GM12892 (cell line): ENCODE measurements around the gene R3HDM4.

ENCODE experiments used
- POLR2A ChIP-seq: IDR thresholded peaks from 2 replicates; pipeline ENCODE4 v1.6.1; 2011; ENCODE audit warnings: low read depth, low read length, control low read depth
- POLR2AphosphoS5 ChIP-seq: IDR thresholded peaks from 2 replicates; pipeline ENCODE4 v1.6.1; 2011; ENCODE audit warnings: low read depth, low read length, control low read depth
- TAF1 ChIP-seq: IDR thresholded peaks from 2 replicates; pipeline ENCODE4 v1.6.1; 2011; ENCODE audit warnings: low read depth, mild to moderate bottlenecking, control low read depth, low read length, borderline replicate concordance

DNA sequence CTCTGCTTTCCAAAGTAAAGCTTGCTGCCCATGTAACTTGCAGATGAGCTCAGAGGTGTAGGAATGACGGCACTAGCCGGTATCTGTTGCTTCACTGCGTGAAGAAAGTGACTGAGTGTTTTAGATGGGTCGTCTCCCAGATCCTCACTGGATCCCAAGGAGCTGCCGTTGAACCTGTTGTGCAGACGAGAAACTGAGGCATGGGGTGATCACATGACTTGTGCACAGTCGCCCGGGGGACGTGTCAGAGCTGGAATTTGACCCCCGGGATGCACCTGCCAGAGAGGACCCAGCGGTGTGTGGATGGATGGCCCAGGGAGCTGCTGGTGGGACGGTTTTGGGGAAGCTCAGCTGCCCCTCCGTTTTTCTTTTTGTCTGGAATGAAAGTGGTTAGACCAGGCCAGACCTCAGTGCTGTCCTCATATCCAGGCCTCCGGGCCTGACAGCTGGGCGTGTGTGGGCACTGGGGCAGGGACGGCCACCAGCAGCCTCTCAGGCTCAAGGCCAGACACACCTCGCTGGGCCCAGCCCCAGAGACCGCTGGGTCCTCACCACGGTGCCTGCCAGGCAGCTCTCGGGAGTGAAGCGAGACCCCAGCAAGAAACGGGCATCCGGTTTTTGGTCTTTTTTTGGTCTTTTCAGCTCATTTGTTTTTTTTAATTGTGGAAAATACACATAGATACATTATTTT is 25.4 kb upstream of the R3HDM4 start:
- TF ChIP-seq POLR2A = no peak
- TF ChIP-seq POLR2AphosphoS5 = no peak
- no peak for TF ChIP-seq TAF1
